Measurements from ENCODE around the gene ZNF485. TPM values are rescaled to one million over a fixed set of nuclear protein-coding genes. Genes with fewer than 3 reads are reported as not detected.

The ZNF485 gene
- total RNA-seq, 1 experiment from 2014 or later, result 7.3 TPM

- CTCF ChIA-PET, result no interaction called here
These were observed 42.9 kb downstream of the ZNF485 start for GRCh38 chr10:43649185-43649523.

GRCh38 chr10:43653746-43654145 is 47.5 kb downstream of the ZNF485 start:
- intact Hi-C loops (cut with micrococcal nuclease; ENCODE audit: unreplicated experiment), result no loop called here
- no peak overlapping the region for H3K4me3 Mint-ChIP-seq (ENCODE audit: unreplicated experiment)
- no peaks in the 10 kb centered on the region for H3K9me3 Mint-ChIP-seq (ENCODE audit: unreplicated experiment)
- no peaks in the 10 kb centered on the region for H3K36me3 Mint-ChIP-seq (ENCODE audit: insufficient read depth, unreplicated experiment)
- H3K4me1 Mint-ChIP-seq (ENCODE audit: low read depth, unreplicated experiment), result no peaks in the 10 kb centered on the region
- no peaks in the 10 kb centered on the region for H3K9me3 ChIP-seq
- H3K36me3 ChIP-seq (ENCODE audit: control insufficient read depth, insufficient read depth, low read length), result no peaks in the 10 kb centered on the region
- H3K4me3 ChIP-seq (ENCODE audit: low read depth, low read length), result no peak overlapping the region
- ChIA-PET CTCF (no interaction called here), POLR2A (no interaction called here)
- H3K27ac Mint-ChIP-seq (ENCODE audit: unreplicated experiment), result no peak overlapping the region
- H3K4me1 ChIP-seq, result no peaks in the 10 kb centered on the region
- no peak for DNase-seq
- H3K27me3 ChIP-seq (replicated peaks; ENCODE audit: control insufficient read depth, insufficient read depth, low read length), result no peaks in the 10 kb centered on the region; the same call in 1 of the 2 replicates
- peaks cover 5% of the 10 kb centered on the region for H3K27me3 Mint-ChIP-seq (ENCODE audit: insufficient read depth, unreplicated experiment)
- no TSS peak for BruUV-seq (replicated peaks)
- no peak for TF ChIP-seq CTCF (IDR thresholded peaks at IDR 0.05; ENCODE audit: insufficient read depth in 1 of 2, low read depth in 1 of 2, low read length in 1 of 2, severe bottlenecking in 1 of 2, unreplicated experiment in 1 of 2)

More at GRCh38 chr10:43649185-43649523, 42.9 kb downstream of the ZNF485 start:
- H3K4me1 ChIP-seq, result 0 out of 2 replicates have a peak, but pooled peaks cover 4% of the 10 kb centered on the region
- DNase-seq, result no peak
- no peaks in the 10 kb centered on the region; the same call in 1 of the 2 replicates for H3K27me3 ChIP-seq (replicated peaks; ENCODE audit: control insufficient read depth, insufficient read depth, low read length)
- peaks cover 23% of the 10 kb centered on the region for H3K36me3 Mint-ChIP-seq (ENCODE audit: insufficient read depth, unreplicated experiment)
- peaks cover 30% of the 10 kb centered on the region for H3K9me3 Mint-ChIP-seq (ENCODE audit: unreplicated experiment)
- intact Hi-C loops (cut with micrococcal nuclease; ENCODE audit: unreplicated experiment), result loop anchor here (2.0 to 5.0 kb wide), 2 partner anchors 42 to 1002 kb away; partner anchors contain the start of gene ZNF485
- peaks cover 9% of the 10 kb centered on the region for H3K36me3 ChIP-seq (ENCODE audit: control insufficient read depth, insufficient read depth, low read length)
- TF ChIP-seq CTCF (IDR thresholded peaks at IDR 0.05; ENCODE audit: insufficient read depth in 1 of 2, low read depth in 1 of 2, low read length in 1 of 2, severe bottlenecking in 1 of 2, unreplicated experiment in 1 of 2), result no peak
- peaks cover 27% of the 10 kb centered on the region for H3K9me3 ChIP-seq
- no TSS peak for BruUV-seq (replicated peaks)
- peak overlapping the region; percentile 65 for H3K27ac Mint-ChIP-seq (ENCODE audit: unreplicated experiment)
- peak overlapping the region; percentile 81 for H3K4me3 ChIP-seq (ENCODE audit: low read depth, low read length)
- POLR2A ChIA-PET, result interaction anchor here (0.5 to 0.7 kb wide), 6 partner anchors 10 to 1331 kb away, joined by 3 read pairs; no protein-coding TSS in a partner anchor
- H3K4me3 Mint-ChIP-seq (ENCODE audit: unreplicated experiment), result peak overlapping the region; percentile 89
- no peaks in the 10 kb centered on the region for H3K4me1 Mint-ChIP-seq (ENCODE audit: low read depth, unreplicated experiment)
- peaks cover 3% of the 10 kb centered on the region for H3K27me3 Mint-ChIP-seq (ENCODE audit: insufficient read depth, unreplicated experiment)

GRCh38 chr10:43655311-43655710 is 49.1 kb downstream of the ZNF485 start:
- Histone ChIP-seq H3K4me3 (ENCODE audit: low read depth, low read length) (no peak overlapping the region), H3K36me3 (ENCODE audit: control insufficient read depth, insufficient read depth, low read length) (no peaks in the 10 kb centered on the region), H3K4me1 (no peaks in the 10 kb centered on the region), H3K9me3 (no peaks in the 10 kb centered on the region), H3K27me3 (replicated peaks; ENCODE audit: control insufficient read depth, insufficient read depth, low read length) (no peaks in the 10 kb centered on the region; the same call in 1 of the 2 replicates)
- POLR2A ChIA-PET, result no interaction called here
- Mint-ChIP-seq H3K9me3 (ENCODE audit: unreplicated experiment) (no peaks in the 10 kb centered on the region), H3K4me1 (ENCODE audit: low read depth, unreplicated experiment) (no peaks in the 10 kb centered on the region), H3K36me3 (ENCODE audit: insufficient read depth, unreplicated experiment) (no peaks in the 10 kb centered on the region), H3K4me3 (ENCODE audit: unreplicated experiment) (no peak overlapping the region), H3K27me3 (ENCODE audit: insufficient read depth, unreplicated experiment) (peaks cover 6% of the 10 kb centered on the region), H3K27ac (ENCODE audit: unreplicated experiment) (no peak overlapping the region)
- intact Hi-C loops (cut with micrococcal nuclease; ENCODE audit: unreplicated experiment), result no loop called here
- DNase-seq, result no peak
- CTCF ChIA-PET, result no interaction called here
- no peak for TF ChIP-seq CTCF (IDR thresholded peaks at IDR 0.05; ENCODE audit: insufficient read depth in 1 of 2, low read depth in 1 of 2, low read length in 1 of 2, severe bottlenecking in 1 of 2, unreplicated experiment in 1 of 2)
- BruUV-seq (replicated peaks), result no TSS peak
